Mononuclear cell (primary cell): ENCODE measurements around the gene ATF7IP2. TPM values are rescaled to one million over a fixed set of nuclear protein-coding genes. Genes with fewer than 3 reads are reported as not detected.

Experiments used
- H3K27me3 ChIP-seq: 2 replicates; pipeline ENCODE4 v1.6.0; 2011; ENCODE audit warnings: low read length, control low read depth; ENCODE audit not compliant: insufficient read depth
- H3K4me1 ChIP-seq: 2 replicates; pipeline ENCODE4 v1.5.1; 2011; ENCODE audit warnings: mild to moderate bottlenecking, low read length, control low read depth; ENCODE audit not compliant: insufficient read depth
- H3K4me3 ChIP-seq: 2 replicates; pipeline ENCODE4 v1.5.1; 2011; ENCODE audit warnings: mild to moderate bottlenecking, low read length, moderate library complexity
- H3K9me3 ChIP-seq: 2 replicates; pipeline ENCODE4 v1.5.1; 2011; ENCODE audit warnings: low read depth, mild to moderate bottlenecking, control low read depth, low read length
- total RNA-seq: library from RNA; depleted of rRNA; stranded (reverse); fragments of >200 nt; gene quantifications from one replicate; pipeline ENCODE4 v1.2.3, GENCODE V29; 2012

ATF7IP2 gene
- total RNA-seq, 1 donor = 133 TPM

DNA sequence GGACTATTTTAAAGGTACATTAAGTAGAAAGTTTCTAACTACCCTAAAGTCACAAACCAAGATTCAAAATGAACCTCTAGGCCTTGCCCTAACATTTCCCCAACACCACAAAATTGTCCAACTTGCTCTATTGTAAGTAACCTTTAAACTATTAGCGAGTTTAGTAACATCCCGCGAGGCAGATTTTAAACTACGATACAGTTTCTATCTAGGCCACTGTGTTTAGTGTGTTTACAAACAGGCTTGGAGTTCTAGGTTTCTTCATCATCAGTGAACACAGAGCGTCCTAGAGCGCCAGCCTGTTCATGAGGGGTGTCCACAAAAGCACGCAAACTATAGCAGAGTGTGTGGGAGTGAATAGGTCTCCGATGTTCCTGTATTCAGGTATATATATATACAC lies 142.8 kb downstream of the ATF7IP2 start:
- Histone ChIP-seq H3K4me1 (no peaks in the 10 kb centered on the region), H3K9me3 (no peaks in the 10 kb centered on the region), H3K4me3 (no peak overlapping the region), H3K27me3 (no peaks in the 10 kb centered on the region)

DNA sequence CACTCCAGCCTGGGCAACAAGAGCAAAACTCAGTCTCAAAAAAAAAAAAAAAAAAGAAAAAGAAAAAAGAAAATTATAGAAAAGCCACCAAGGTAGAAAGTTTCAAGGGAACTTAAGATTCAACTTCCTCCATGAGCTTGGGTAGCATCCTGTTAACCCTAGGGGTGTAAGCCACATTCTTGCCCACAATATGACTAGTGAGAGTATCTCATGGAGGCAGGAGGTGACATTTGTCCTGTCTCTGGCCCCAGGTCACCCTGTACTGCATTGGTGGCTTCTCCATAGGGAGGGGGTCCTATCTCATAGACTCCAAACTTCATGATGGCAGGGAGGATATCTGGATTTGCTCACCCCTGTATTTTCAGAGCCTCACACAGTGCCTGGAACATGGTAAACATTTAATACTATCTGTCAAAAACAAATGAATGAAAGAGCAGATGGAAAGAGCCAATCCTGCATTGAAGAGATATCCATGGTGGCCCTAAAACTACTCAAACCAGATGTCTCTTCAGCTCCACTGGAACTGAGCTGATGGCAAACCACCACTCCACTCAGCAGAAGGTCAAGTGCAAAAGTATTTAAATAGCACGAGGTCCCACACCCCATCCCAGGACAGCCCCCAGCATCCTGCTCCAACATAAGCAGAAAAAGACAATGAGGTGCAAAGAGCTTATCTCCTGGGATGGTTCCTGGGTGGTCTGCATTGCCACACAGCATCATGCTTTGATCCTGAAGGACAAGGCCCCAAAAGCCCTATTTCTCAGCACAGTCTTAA lies 144.2 kb downstream of the ATF7IP2 start:
- H3K9me3 ChIP-seq = no peaks in the 10 kb centered on the region
- H3K4me1 ChIP-seq = no peaks in the 10 kb centered on the region
- no peaks in the 10 kb centered on the region for H3K27me3 ChIP-seq
- no peak overlapping the region for H3K4me3 ChIP-seq

- H3K4me1 ChIP-seq = no peaks in the 10 kb centered on the region
- no peaks in the 10 kb centered on the region for H3K27me3 ChIP-seq
- no peak overlapping the region for H3K4me3 ChIP-seq
- H3K9me3 ChIP-seq = no peaks in the 10 kb centered on the region
These were observed 144.8 kb downstream of the ATF7IP2 start for GRCh38 chr16:10530685-10531084.

GRCh38 chr16:10531582-10531981 lies 145.7 kb downstream of the ATF7IP2 start:
- Histone ChIP-seq H3K9me3 (no peaks in the 10 kb centered on the region), H3K4me3 (no peak overlapping the region), H3K4me1 (no peaks in the 10 kb centered on the region), H3K27me3 (no peaks in the 10 kb centered on the region)

Other genes starting within 250 kb of the ATF7IP2 start
- not detected for gene GRIN2A, start 203.6 kb upstream of the ATF7IP2 start, total RNA-seq
- 0.10 TPM for gene EMP2, start 194.5 kb downstream of the ATF7IP2 start, total RNA-seq